OCI-LY1 (cell line): ENCODE results near the gene PSKH1.

Experiments
- H2AFZ ChIP-seq: fragments of 200-600 bp; sonication (generic), shearing (Covaris generic); 2 replicates; pipeline ENCODE4 v1.6.0; 2014; ENCODE audit warnings: antibody characterized with exemption, mild to moderate bottlenecking, low read length
- H3F3A ChIP-seq: fragments of 200-600 bp; sonication (generic), shearing (Covaris generic); 2 replicates; pipeline ENCODE4 v1.6.0; 2014; ENCODE audit warnings: mild to moderate bottlenecking, antibody characterized with exemption, low read length, moderate library complexity; ENCODE audit not compliant: insufficient read depth
- H3K27ac ChIP-seq: fragments of 200-600 bp; sonication (generic); 2 replicates; pipeline ENCODE4 v1.5.1; 2014; ENCODE audit warnings: low read length, mixed run types, mild to moderate bottlenecking, low read depth; ENCODE audit not compliant: poor library complexity, severe bottlenecking
- H3K27me3 ChIP-seq: fragments of 200-600 bp; sonication (generic); 2 replicates; pipeline ENCODE4 v1.6.0; 2014; ENCODE audit warnings: antibody characterized with exemption, mild to moderate bottlenecking, low read length, moderate library complexity; ENCODE audit not compliant: insufficient read depth
- H3K36me3 ChIP-seq: fragments of 200-600 bp; sonication (generic); 2 replicates; pipeline ENCODE4 v1.6.1; 2014; ENCODE audit warnings: mild to moderate bottlenecking, antibody characterized with exemption, low read length, moderate library complexity, mixed read lengths; ENCODE audit not compliant: insufficient read depth
- H3K4me1 ChIP-seq: fragments of 200-600 bp; sonication (generic); 2 replicates; pipeline ENCODE4 v1.5.1; 2014; ENCODE audit warnings: mild to moderate bottlenecking, low read length, moderate library complexity; ENCODE audit not compliant: insufficient read depth, severe bottlenecking
- H3K4me2 ChIP-seq: fragments of 200-600 bp; sonication (generic), shearing (Covaris generic); 2 replicates; pipeline ENCODE4 v1.6.1; 2014; ENCODE audit warnings: low read length
- H3K4me3 ChIP-seq: fragments of 200-600 bp; sonication (generic); 2 replicates; pipeline ENCODE4 v1.5.1; 2014; ENCODE audit warnings: low read length, low read depth, mild to moderate bottlenecking, mixed read lengths; ENCODE audit not compliant: poor library complexity, severe bottlenecking
- H3K79me2 ChIP-seq: fragments of 200-600 bp; shearing (Covaris generic); 2 replicates; pipeline ENCODE4 v1.6.1; 2016; ENCODE audit warnings: mixed run types, low read length, mixed read lengths; ENCODE audit not compliant: insufficient read depth
- H3K9ac ChIP-seq: fragments of 200-600 bp; sonication (generic), shearing (Covaris generic); 2 replicates; pipeline ENCODE4 v1.6.1; 2014; ENCODE audit warnings: mild to moderate bottlenecking, low read length, mixed read lengths
- H3K9me2 ChIP-seq: fragments of 200-600 bp; sonication (generic), shearing (Covaris generic); 2 replicates; pipeline ENCODE4 v1.6.1; 2014; ENCODE audit warnings: low read depth, mild to moderate bottlenecking, low read length, mixed read lengths
- H3K9me3 ChIP-seq: fragments of 200-600 bp; shearing (Covaris generic); 2 replicates; pipeline ENCODE4 v1.6.1; 2014; ENCODE audit warnings: low read length, mixed read lengths
- H4K20me1 ChIP-seq: fragments of 200-600 bp; sonication (generic), shearing (Covaris generic); 2 replicates; pipeline ENCODE4 v1.6.0; 2016; ENCODE audit warnings: mild to moderate bottlenecking, low read length; ENCODE audit not compliant: insufficient read depth
- EZH2 ChIP-seq: fragments of 200-600 bp; sonication (generic), shearing (Covaris generic); IDR thresholded peaks from 2 replicates; pipeline ENCODE4 v1.8.0; 2017; ENCODE audit warnings: borderline replicate concordance, mixed run types, mild to moderate bottlenecking, antibody characterized with exemption, low read length, moderate library complexity, mixed read lengths
- TF ChIP-seq, protein P1 (sequence below): fragments of 200-600 bp; sonication (generic), shearing (Covaris generic); IDR thresholded peaks from 2 replicates; pipeline ENCODE4 v1.5.1; 2017; ENCODE audit warnings: mild to moderate bottlenecking, antibody characterized with exemption, low read length, moderate library complexity, mixed read lengths

PSKH1 gene

DNA sequence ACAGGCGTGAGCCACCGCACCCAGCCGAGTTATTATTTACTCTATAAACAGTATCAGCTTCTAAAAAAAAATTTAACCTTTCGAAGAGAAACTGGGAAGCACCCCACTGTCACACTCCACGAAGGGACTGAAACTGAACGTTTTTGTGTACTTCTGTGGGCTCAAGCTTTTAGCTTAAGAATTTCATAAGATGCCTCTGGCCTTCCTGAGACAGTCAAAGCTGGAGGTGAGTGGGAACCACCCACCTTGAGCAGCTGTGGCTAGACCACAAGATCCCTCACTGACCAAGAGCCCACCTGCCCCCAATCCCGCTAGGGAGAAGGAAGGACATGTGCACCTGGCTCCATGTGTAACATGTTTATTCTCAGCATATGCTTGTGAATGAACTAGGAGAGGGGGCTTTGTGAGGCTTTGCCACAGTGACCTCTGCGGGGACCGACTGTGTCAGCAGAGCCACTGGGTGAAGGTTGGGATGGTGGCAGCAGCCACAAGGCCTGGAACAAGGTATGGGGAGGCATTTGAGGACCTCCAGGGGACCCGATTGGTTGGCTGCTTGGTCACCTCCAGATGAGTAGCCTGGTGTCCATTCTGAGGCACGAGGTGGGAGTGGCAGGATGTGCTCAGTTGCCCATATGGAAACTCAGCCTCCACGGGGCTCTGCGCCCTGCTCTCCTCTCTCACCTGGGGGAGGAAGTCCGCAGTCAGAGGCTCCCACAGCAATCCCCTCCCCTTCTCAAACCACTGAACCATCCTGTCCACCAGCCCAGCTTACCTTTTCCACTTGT is 82.5 kb downstream of the PSKH1 start:
- H3K9me3 ChIP-seq: no peaks in the 10 kb centered on the region
- TF ChIP-seq EZH2: no peak
- TF ChIP-seq, protein P1, sequence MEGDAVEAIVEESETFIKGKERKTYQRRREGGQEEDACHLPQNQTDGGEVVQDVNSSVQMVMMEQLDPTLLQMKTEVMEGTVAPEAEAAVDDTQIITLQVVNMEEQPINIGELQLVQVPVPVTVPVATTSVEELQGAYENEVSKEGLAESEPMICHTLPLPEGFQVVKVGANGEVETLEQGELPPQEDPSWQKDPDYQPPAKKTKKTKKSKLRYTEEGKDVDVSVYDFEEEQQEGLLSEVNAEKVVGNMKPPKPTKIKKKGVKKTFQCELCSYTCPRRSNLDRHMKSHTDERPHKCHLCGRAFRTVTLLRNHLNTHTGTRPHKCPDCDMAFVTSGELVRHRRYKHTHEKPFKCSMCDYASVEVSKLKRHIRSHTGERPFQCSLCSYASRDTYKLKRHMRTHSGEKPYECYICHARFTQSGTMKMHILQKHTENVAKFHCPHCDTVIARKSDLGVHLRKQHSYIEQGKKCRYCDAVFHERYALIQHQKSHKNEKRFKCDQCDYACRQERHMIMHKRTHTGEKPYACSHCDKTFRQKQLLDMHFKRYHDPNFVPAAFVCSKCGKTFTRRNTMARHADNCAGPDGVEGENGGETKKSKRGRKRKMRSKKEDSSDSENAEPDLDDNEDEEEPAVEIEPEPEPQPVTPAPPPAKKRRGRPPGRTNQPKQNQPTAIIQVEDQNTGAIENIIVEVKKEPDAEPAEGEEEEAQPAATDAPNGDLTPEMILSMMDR: no peak
- no peak overlapping the region for H3K4me2 ChIP-seq
- no peaks in the 10 kb centered on the region for H3K79me2 ChIP-seq
- no peaks in the 10 kb centered on the region for H3K27me3 ChIP-seq
- H4K20me1 ChIP-seq: no peaks in the 10 kb centered on the region
- no peaks in the 10 kb centered on the region for H3K4me1 ChIP-seq
- H3K9me2 ChIP-seq: no peaks in the 10 kb centered on the region
- no peaks in the 10 kb centered on the region for H3K36me3 ChIP-seq
- no peak overlapping the region for H3K4me3 ChIP-seq
- no peaks in the 10 kb centered on the region for H3F3A ChIP-seq
- H2AFZ ChIP-seq: no peak overlapping the region
- no peak overlapping the region for H3K27ac ChIP-seq
- no peak overlapping the region for H3K9ac ChIP-seq

DNA sequence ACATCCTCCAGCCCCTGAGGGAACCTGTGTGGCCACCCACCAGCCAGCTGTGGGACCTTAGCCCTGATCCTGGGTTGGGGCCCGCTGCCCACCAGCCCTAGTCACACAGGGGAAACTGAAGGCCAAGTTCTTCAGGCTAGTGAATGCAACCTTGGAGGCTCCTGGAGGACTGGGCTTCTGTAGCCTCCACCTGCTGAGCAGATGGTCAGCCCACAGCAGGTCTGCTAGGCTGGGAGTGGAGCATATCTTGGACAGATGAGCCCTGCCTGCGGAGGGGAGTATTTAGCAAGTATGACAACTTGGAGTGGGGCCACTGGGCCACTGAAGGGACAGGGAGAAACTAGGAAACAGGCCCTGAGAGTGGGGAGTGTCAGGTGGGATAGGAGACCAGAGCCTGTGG is 83.2 kb downstream of the PSKH1 start:
- no peak overlapping the region for H3K27ac ChIP-seq
- no peaks in the 10 kb centered on the region for H3K79me2 ChIP-seq
- no peak overlapping the region for H2AFZ ChIP-seq
- no peak overlapping the region for H3K4me3 ChIP-seq
- no peaks in the 10 kb centered on the region for H3F3A ChIP-seq
- H3K36me3 ChIP-seq: no peaks in the 10 kb centered on the region
- H3K4me2 ChIP-seq: no peak overlapping the region
- H3K9me3 ChIP-seq: no peaks in the 10 kb centered on the region
- no peak overlapping the region for H3K9ac ChIP-seq
- no peaks in the 10 kb centered on the region for H3K27me3 ChIP-seq
- no peaks in the 10 kb centered on the region for H3K9me2 ChIP-seq
- no peaks in the 10 kb centered on the region for H4K20me1 ChIP-seq
- H3K4me1 ChIP-seq: no peaks in the 10 kb centered on the region
- TF ChIP-seq, protein P1: no peak
- no peak for TF ChIP-seq EZH2

DNA sequence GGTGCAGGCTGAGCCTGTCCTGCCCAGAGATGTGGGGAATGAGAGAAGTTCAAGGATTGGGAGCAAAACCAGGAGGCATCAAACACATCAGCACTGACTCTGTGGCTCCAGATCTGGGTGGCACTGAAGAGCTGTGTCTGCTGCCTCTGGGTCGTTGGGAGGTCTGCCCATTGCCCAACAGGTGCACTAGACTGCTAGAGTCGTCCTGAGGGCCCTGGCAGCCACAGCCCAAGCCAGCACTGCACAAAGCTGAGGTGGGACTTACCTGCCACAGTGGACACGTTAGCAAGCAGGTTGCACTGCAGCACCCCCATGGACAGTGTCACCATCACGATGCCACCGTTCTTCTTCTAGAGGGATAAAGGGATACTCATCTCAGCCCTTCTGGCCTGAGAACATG is 84.0 kb downstream of the PSKH1 start:
- H3K79me2 ChIP-seq: no peaks in the 10 kb centered on the region
- H3K4me2 ChIP-seq: no peak overlapping the region
- H3K9ac ChIP-seq: no peak overlapping the region
- no peak overlapping the region for H3K4me3 ChIP-seq
- no peaks in the 10 kb centered on the region for H3K27me3 ChIP-seq
- no peaks in the 10 kb centered on the region for H3F3A ChIP-seq
- H2AFZ ChIP-seq: no peak overlapping the region
- no peaks in the 10 kb centered on the region for H3K9me2 ChIP-seq
- H3K36me3 ChIP-seq: no peaks in the 10 kb centered on the region
- TF ChIP-seq, protein P1: no peak
- TF ChIP-seq EZH2: no peak
- H4K20me1 ChIP-seq: no peaks in the 10 kb centered on the region
- H3K9me3 ChIP-seq: no peaks in the 10 kb centered on the region
- H3K27ac ChIP-seq: no peak overlapping the region
- no peaks in the 10 kb centered on the region for H3K4me1 ChIP-seq
